PFSK-1 (cell line): ENCODE data around the gene NUDT13.

ENCODE experiments used
- FOXP2 ChIP-seq: optimal IDR thresholded peaks from 2 replicates; pipeline ENCODE3; 2011; ENCODE audit warnings: borderline replicate concordance, control low read depth, inconsistent platforms; ENCODE audit not compliant: insufficient read depth; ENCODE audit errors: extremely low read length, extremely low read depth
- POLR2AphosphoS5 ChIP-seq: IDR thresholded peaks from 2 replicates; pipeline ENCODE4 v1.6.1; 2012; ENCODE audit warnings: low read depth, mild to moderate bottlenecking, control low read depth, low read length, moderate library complexity
- REST ChIP-seq, 2 experiments: IDR thresholded peaks; 2 replicates each; pipeline versions ENCODE4 v1.6.1 to v1.8.0; 2011 to 2012; ENCODE audit warnings: low read depth in 2 of 2, low read length in 2 of 2, control low read depth in 1 of 2, inconsistent platforms in 1 of 2, mild to moderate bottlenecking in 1 of 2, moderate library complexity in 1 of 2; ENCODE audit not compliant: insufficient read depth in 1 of 2
- SIN3A ChIP-seq: IDR thresholded peaks from 2 replicates; pipeline ENCODE4 v1.6.1; 2012; ENCODE audit warnings: mild to moderate bottlenecking, low read length, moderate library complexity, borderline replicate concordance; ENCODE audit not compliant: insufficient read depth
- TAF1 ChIP-seq: IDR thresholded peaks from 2 replicates; pipeline ENCODE4 v1.6.1; 2012; ENCODE audit warnings: low read length, control low read depth, borderline replicate concordance; ENCODE audit not compliant: insufficient read depth

Gene NUDT13

DNA sequence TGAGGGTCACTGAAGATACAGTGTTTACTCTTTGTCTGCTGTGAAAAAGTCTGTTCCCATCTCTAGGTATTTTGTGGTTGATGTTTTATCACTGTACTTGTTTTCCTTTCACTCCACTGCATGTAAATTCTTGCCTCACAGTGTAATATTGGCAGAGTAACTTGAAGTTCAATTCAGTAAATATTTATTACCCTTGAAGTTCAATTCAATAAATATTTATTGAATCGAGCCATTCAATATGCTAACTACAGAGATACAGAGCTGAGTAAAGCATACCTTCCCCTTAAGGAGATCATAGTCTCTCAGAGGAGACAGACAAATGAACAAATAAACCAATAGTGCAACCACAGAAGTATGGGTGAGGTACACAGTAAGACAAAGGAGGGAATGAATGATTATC, 9.2 kb downstream of the NUDT13 start:
- no peak for TF ChIP-seq POLR2AphosphoS5

- TF ChIP-seq TAF1 (no peak), SIN3A (no peak), FOXP2 (no peak), REST (IDR thresholded peaks at IDR 0.05; ENCODE audit: insufficient read depth in 1 of 2, low read depth in 2 of 2, low read length in 2 of 2) (no peak), POLR2AphosphoS5 (no peak)
These were observed 9.7 kb downstream of the NUDT13 start for GRCh38 chr10:73119952-73120351.

- TF ChIP-seq REST (IDR thresholded peaks at IDR 0.05; ENCODE audit: insufficient read depth in 1 of 2, low read depth in 2 of 2, low read length in 2 of 2) (no peak), FOXP2 (no peak), POLR2AphosphoS5 (no peak), TAF1 (no peak), SIN3A (no peak)
These were observed 16.1 kb downstream of the NUDT13 start for GRCh38 chr10:73126343-73126742.

GRCh38 chr10:73131301-73131700, 21.0 kb downstream of the NUDT13 start:
- TF ChIP-seq FOXP2: no peak
- no peak for TF ChIP-seq TAF1
- TF ChIP-seq POLR2AphosphoS5: no peak
- TF ChIP-seq SIN3A: no peak
- no peak for TF ChIP-seq REST (IDR thresholded peaks at IDR 0.05; ENCODE audit: insufficient read depth in 1 of 2, low read depth in 2 of 2, low read length in 2 of 2)

- TF ChIP-seq TAF1: no peak
- no peak for TF ChIP-seq POLR2AphosphoS5
- TF ChIP-seq FOXP2: no peak
- TF ChIP-seq REST (IDR thresholded peaks at IDR 0.05; ENCODE audit: insufficient read depth in 1 of 2, low read depth in 2 of 2, low read length in 2 of 2): no peak
- TF ChIP-seq SIN3A: no peak
These were observed 21.8 kb downstream of the NUDT13 start for GRCh38 chr10:73131913-73132686.
